Epithelial cell of alveolus of lung (primary cell): ENCODE results near the gene ZNF839. TPM values are rescaled to one million over a fixed set of nuclear protein-coding genes. Genes with fewer than 3 reads are reported as not detected.

ENCODE experiments used
- total RNA-seq: library from RNA; depleted of rRNA; stranded (reverse); fragments of >200 nt; gene quantifications from 2 replicates; pipeline ENCODE4 v1.2.1, GENCODE V29; 2015

The ZNF839 gene
- 5.9 and 7.9 TPM in 2 replicates for total RNA-seq

GRCh38 chr14:102319351-102320032 is at the start of gene ZNF839:
Gene ZNF839, plus strand, starts transcription at chr14:102319746. Its CDS starts 20 bp downstream, at chr14:102319766.

GRCh38 chr14:102304611-102305506 is 14.7 kb upstream of the ZNF839 start, which contains the start of gene MOK:
Gene MOK, minus strand, starts transcription at chr14:102305164. Its CDS starts 196 bp downstream, at chr14:102304968.

GRCh38 chr14:102362545-102363181 is 43.1 kb downstream of the ZNF839 start, which contains the start of the genes CINP and TECPR2:
Gene CINP, minus strand, starts transcription at chr14:102362890. Its CDS starts 39 bp downstream, at chr14:102362851.
Gene TECPR2, plus strand, starts transcription at chr14:102362941. Its CDS starts 13,781 bp downstream, at chr14:102376722.

Other genes with a start within 250 kb of the ZNF839 start
- gene HSP90AA1, start 232.7 kb upstream of the ZNF839 start, total RNA-seq, result 343 and 375 TPM in 2 replicates
- gene WDR20, start 179.8 kb upstream of the ZNF839 start, total RNA-seq, result 11.4 and 22.0 TPM in 2 replicates
- gene MOK, start 14.6 kb upstream of the ZNF839 start, total RNA-seq, result 5.9 and 6.9 TPM in 2 replicates
- 41.0 and 41.1 TPM in 2 replicates for gene CINP, start 43.1 kb downstream of the ZNF839 start, total RNA-seq
- 8.9 and 11.1 TPM in 2 replicates for gene TECPR2, start 43.2 kb downstream of the ZNF839 start, total RNA-seq
- 15.9 and 16.4 TPM in 2 replicates for gene ANKRD9, start 190.0 kb downstream of the ZNF839 start, total RNA-seq